DND-41 (cell line): ENCODE measurements around the gene TNFRSF19.

ENCODE experiments used
- EZH2 ChIP-seq: IDR thresholded peaks from 3 replicates; pipeline ENCODE4 v1.6.1; 2012; ENCODE audit warnings: borderline replicate concordance, low read depth, mild to moderate bottlenecking, moderate library complexity, low read length, inconsistent platforms; ENCODE audit not compliant: severe bottlenecking
- TF ChIP-seq, protein P1 (sequence below): IDR thresholded peaks from 2 replicates; pipeline ENCODE4 v1.5.1; 2012; ENCODE audit warnings: borderline replicate concordance, low read length, moderate library complexity, mild to moderate bottlenecking; ENCODE audit not compliant: poor library complexity, severe bottlenecking; ENCODE audit errors: extremely low read depth

- TF ChIP-seq, protein P1, sequence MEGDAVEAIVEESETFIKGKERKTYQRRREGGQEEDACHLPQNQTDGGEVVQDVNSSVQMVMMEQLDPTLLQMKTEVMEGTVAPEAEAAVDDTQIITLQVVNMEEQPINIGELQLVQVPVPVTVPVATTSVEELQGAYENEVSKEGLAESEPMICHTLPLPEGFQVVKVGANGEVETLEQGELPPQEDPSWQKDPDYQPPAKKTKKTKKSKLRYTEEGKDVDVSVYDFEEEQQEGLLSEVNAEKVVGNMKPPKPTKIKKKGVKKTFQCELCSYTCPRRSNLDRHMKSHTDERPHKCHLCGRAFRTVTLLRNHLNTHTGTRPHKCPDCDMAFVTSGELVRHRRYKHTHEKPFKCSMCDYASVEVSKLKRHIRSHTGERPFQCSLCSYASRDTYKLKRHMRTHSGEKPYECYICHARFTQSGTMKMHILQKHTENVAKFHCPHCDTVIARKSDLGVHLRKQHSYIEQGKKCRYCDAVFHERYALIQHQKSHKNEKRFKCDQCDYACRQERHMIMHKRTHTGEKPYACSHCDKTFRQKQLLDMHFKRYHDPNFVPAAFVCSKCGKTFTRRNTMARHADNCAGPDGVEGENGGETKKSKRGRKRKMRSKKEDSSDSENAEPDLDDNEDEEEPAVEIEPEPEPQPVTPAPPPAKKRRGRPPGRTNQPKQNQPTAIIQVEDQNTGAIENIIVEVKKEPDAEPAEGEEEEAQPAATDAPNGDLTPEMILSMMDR = no peak
- no peak for TF ChIP-seq EZH2
Observed at GRCh38 chr13:23600100-23600499, 29.9 kb downstream of the TNFRSF19 start.
